Activated B cell treated with CpG ODN at 0.5 μM for 24 hours (primary cell): ENCODE results near the gene CEL. TPM values are rescaled to one million over a fixed set of nuclear protein-coding genes. Genes with fewer than 3 reads are reported as not detected.

Experiments
- ATAC-seq: fragments of 200-7000 bp; cut with Tn5 transposase; one replicate; pipeline ENCODE4 v1.10.0; 2021; ENCODE audit warnings: low read depth, mild to moderate bottlenecking, moderate library complexity
- CTCF ChIA-PET: fragments of 350-600 bp; sonication (Branson Sonifier 250); formaldehyde crosslinking; loops from one replicate; lab custom pipeline; 2021; ENCODE audit warnings: antibody characterized with exemption; lab: Charles Lee
- POLR2A ChIA-PET: fragments of 350-600 bp; sonication (Branson Sonifier 250); formaldehyde crosslinking; loops from one replicate; lab custom pipeline; 2021; ENCODE audit warnings: antibody characterized with exemption; lab: Charles Lee
- DNase-seq: peaks from one replicate; pipeline ENCODE4 v3.0.0; 2022
- H3K27ac Mint-ChIP-seq: one replicate; pipeline ENCODE4 v1.8.0; 2020; ENCODE audit warnings: mixed read lengths
- H3K27me3 Mint-ChIP-seq: one replicate; pipeline ENCODE4 v1.8.0; 2021; ENCODE audit warnings: mixed read lengths
- H3K36me3 Mint-ChIP-seq: one replicate; pipeline ENCODE4 v1.8.0; 2021; ENCODE audit warnings: low read depth, mixed read lengths
- H3K4me1 Mint-ChIP-seq: one replicate; pipeline ENCODE4 v1.8.0; 2021; ENCODE audit warnings: mixed read lengths
- H3K4me3 Mint-ChIP-seq: one replicate; pipeline ENCODE4 v1.8.0; 2020; ENCODE audit warnings: mild to moderate bottlenecking, mixed read lengths
- H3K9me3 Mint-ChIP-seq: one replicate; pipeline ENCODE4 v1.8.0; 2020; ENCODE audit warnings: mixed read lengths
- intact Hi-C: fragments of 100-400 bp; cut with micrococcal nuclease; formaldehyde crosslinking; loops from one replicate; pipeline ENCODE4 v1.15.1; 2024
- total RNA-seq: library from RNA; stranded (reverse); gene quantifications from 2 replicates; pipeline ENCODE4 v1.2.3, GENCODE V29; 2022
- TF ChIP-seq, protein P1 (sequence below): fragments of 200-600 bp; IDR thresholded peaks from one replicate; pipeline ENCODE4 v1.8.0; 2022; ENCODE audit warnings: antibody characterized with exemption, mild to moderate bottlenecking

Gene CEL
- total RNA-seq, 1 donor from 2014 or later = 0.49 TPM

DNA sequence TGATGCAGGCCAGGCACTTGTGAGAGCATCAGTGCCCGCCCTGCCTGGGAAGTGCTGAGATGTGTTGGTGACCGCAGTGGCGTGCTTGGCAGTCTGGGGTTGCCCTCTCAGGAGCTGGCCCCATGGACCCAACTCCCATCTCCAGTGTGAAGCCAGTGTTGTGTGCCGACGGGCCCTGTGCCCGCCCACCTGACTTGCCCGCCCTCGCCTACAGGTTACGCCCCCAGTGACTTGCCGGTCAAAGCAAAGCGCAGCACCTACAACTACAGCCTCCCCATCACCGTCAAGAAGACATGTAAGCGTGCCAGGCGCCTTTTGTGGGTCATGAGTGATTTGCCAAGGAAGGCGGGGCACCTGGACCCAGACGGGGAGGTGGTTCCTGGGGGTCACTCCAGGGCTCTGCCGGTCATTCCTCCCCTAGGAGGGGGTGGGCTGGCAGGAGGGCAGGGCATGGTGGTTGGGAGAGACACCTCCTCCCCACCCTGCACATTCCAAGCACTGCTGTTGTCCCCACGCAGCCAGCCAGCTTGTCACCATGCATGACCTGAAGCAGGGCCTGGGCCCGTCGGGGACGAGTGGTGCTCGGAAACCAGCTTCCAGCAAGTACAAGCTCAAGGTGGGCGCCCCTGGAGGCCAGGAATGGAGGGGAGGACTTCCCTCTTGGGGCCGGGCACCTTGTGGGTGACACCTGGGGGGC is 7.4 kb upstream of the CEL start:
- Mint-ChIP-seq H3K4me3 (no peak overlapping the region), H3K4me1 (peaks cover 7% of the 10 kb centered on the region), H3K36me3 (peaks cover 75% of the 10 kb centered on the region), H3K27me3 (no peaks in the 10 kb centered on the region), H3K27ac (no peak overlapping the region), H3K9me3 (no peaks in the 10 kb centered on the region)
- DNase-seq = no peak
- CTCF ChIA-PET = no interaction called here
- TF ChIP-seq, protein P1, sequence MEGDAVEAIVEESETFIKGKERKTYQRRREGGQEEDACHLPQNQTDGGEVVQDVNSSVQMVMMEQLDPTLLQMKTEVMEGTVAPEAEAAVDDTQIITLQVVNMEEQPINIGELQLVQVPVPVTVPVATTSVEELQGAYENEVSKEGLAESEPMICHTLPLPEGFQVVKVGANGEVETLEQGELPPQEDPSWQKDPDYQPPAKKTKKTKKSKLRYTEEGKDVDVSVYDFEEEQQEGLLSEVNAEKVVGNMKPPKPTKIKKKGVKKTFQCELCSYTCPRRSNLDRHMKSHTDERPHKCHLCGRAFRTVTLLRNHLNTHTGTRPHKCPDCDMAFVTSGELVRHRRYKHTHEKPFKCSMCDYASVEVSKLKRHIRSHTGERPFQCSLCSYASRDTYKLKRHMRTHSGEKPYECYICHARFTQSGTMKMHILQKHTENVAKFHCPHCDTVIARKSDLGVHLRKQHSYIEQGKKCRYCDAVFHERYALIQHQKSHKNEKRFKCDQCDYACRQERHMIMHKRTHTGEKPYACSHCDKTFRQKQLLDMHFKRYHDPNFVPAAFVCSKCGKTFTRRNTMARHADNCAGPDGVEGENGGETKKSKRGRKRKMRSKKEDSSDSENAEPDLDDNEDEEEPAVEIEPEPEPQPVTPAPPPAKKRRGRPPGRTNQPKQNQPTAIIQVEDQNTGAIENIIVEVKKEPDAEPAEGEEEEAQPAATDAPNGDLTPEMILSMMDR = no peak
- ATAC-seq = no peak
- intact Hi-C loops = no loop called here
- POLR2A ChIA-PET = no interaction called here

DNA sequence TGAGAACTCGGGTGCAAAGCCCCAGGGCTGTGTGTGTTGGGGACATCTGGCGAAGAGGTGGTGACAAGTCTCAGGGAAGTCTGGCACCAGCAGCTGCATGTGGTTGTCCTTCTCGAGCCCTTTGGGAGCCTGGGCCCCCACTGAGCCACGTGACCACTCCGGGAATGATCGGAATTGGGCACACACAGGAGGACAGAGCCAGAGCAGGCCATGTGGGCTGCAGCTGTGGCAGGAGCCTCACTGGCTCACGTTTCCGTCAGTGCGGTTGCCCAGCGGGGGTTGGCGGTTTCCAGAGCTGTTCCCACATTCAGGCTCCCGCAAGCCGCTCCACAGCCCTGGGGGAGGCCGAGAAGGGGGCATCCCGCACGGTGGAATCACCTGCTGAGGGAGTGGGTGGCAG is 6.8 kb upstream of the CEL start:
- H3K36me3 Mint-ChIP-seq = peaks cover 69% of the 10 kb centered on the region
- peaks cover 13% of the 10 kb centered on the region for H3K4me1 Mint-ChIP-seq
- no peaks in the 10 kb centered on the region for H3K27me3 Mint-ChIP-seq
- intact Hi-C loops = no loop called here
- no peaks in the 10 kb centered on the region for H3K9me3 Mint-ChIP-seq
- POLR2A ChIA-PET = no interaction called here
- no peak overlapping the region for H3K27ac Mint-ChIP-seq
- CTCF ChIA-PET = no interaction called here
- no peak for ATAC-seq
- no peak overlapping the region for H3K4me3 Mint-ChIP-seq
- no peak for DNase-seq
- TF ChIP-seq, protein P1 = no peak

GRCh38 chr9:133055788-133056420 is 5.9 kb upstream of the CEL start:
- peaks cover 19% of the 10 kb centered on the region for H3K4me1 Mint-ChIP-seq
- POLR2A ChIA-PET = no interaction called here
- TF ChIP-seq, protein P1 = no peak
- peaks cover 64% of the 10 kb centered on the region for H3K36me3 Mint-ChIP-seq
- H3K9me3 Mint-ChIP-seq = no peaks in the 10 kb centered on the region
- H3K27me3 Mint-ChIP-seq = no peaks in the 10 kb centered on the region
- no peak for ATAC-seq
- no peak overlapping the region for H3K27ac Mint-ChIP-seq
- intact Hi-C loops = no loop called here
- CTCF ChIA-PET = no interaction called here
- no peak overlapping the region for H3K4me3 Mint-ChIP-seq
- no peak for DNase-seq

GRCh38 chr9:133056533-133056932 is 5.2 kb upstream of the CEL start:
- intact Hi-C loops = no loop called here
- DNase-seq = no peak
- ChIA-PET CTCF (no interaction called here), POLR2A (no interaction called here)
- Mint-ChIP-seq H3K4me3 (no peak overlapping the region), H3K9me3 (no peaks in the 10 kb centered on the region), H3K27ac (no peak overlapping the region), H3K36me3 (peaks cover 57% of the 10 kb centered on the region), H3K27me3 (no peaks in the 10 kb centered on the region), H3K4me1 (peaks cover 19% of the 10 kb centered on the region)
- ATAC-seq = no peak
- TF ChIP-seq, protein P1 = no peak

DNA sequence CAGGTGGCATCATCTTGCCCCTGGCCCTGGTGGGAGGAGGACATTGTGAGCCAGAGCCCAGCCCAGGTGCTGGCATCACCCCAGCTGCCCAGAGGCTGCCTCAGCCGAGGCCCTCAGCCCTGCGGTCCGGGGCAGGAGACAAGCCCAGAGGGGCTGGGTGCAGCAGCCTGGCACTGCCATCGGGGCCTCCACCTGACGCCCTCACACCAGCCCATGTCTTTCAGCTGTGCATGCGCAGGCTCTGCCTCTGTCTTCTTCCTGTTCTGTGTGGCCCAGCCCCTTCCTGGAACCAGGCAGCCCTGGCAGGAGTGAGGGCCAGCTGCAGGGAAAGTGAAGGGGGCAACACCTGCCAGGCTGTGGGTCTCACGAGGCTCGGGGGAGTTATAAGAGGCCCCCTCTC is 4.8 kb upstream of the CEL start:
- intact Hi-C loops = no loop called here
- ChIA-PET CTCF (no interaction called here), POLR2A (no interaction called here)
- Mint-ChIP-seq H3K36me3 (peaks cover 53% of the 10 kb centered on the region), H3K27ac (no peak overlapping the region), H3K9me3 (no peaks in the 10 kb centered on the region), H3K4me3 (no peak overlapping the region), H3K4me1 (peaks cover 19% of the 10 kb centered on the region), H3K27me3 (no peaks in the 10 kb centered on the region)
- TF ChIP-seq, protein P1 = no peak
- DNase-seq (no peak), ATAC-seq (no peak)
